Fibroblast of lung (primary cell): ENCODE results near the gene LRP1.

ENCODE experiments used
- EZH2 ChIP-seq: IDR thresholded peaks from 2 replicates; pipeline ENCODE4 v1.5.1; 2012; ENCODE audit warnings: low read length, control low read depth, mild to moderate bottlenecking; ENCODE audit errors: missing control alignments
- TF ChIP-seq, protein P1 (sequence below), 2 donors: IDR thresholded peaks in 1 of 2; conservative IDR thresholded peaks in 1 of 2; 1 replicate in 1 of 2; 2 replicates in 1 of 2; pipeline ENCODE4 v1.5.1; 2011 to 2012; ENCODE audit warnings: low read length in 2 of 2, control low read depth in 1 of 2, inconsistent platforms in 1 of 2, low read depth in 1 of 2, mild to moderate bottlenecking in 1 of 2

DNA sequence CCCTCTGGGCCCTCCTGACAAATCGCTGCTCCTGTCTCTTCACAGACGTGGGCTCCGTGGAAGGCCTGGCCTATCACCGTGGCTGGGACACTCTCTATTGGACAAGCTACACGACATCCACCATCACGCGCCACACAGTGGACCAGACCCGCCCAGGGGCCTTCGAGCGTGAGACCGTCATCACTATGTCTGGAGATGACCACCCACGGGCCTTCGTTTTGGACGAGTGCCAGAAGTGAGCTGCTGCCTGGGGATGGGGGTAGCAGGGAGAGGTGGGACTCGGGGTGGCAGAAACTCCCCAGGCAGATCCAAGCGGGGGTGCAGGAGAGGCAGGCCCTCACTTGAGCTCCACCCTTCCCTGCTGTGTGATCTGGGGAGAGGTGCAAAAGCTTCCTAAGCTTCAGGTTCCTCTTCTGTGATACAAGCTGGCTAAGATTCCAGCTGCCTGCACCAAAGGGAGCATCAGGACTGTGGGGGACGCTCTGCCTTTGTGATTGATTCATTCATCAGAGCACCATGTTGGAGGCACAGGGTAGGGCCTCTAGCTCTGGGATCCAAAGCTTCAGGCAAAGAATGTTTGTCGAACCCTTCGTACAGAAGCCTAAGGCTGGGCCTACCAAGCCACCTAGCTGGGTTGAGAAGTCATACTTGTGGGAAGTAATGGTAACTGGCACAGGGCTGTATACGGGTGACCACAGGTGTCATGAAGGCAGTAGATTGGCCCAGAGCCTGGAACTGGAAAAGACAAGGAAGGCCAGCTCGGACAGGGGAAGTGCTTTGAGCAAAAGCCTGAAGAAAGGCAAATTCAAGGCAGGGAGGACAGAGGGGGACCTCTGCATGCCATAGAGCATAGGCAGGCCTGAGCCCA lies 59.2 kb downstream of the LRP1 start:
- TF ChIP-seq, protein P1, sequence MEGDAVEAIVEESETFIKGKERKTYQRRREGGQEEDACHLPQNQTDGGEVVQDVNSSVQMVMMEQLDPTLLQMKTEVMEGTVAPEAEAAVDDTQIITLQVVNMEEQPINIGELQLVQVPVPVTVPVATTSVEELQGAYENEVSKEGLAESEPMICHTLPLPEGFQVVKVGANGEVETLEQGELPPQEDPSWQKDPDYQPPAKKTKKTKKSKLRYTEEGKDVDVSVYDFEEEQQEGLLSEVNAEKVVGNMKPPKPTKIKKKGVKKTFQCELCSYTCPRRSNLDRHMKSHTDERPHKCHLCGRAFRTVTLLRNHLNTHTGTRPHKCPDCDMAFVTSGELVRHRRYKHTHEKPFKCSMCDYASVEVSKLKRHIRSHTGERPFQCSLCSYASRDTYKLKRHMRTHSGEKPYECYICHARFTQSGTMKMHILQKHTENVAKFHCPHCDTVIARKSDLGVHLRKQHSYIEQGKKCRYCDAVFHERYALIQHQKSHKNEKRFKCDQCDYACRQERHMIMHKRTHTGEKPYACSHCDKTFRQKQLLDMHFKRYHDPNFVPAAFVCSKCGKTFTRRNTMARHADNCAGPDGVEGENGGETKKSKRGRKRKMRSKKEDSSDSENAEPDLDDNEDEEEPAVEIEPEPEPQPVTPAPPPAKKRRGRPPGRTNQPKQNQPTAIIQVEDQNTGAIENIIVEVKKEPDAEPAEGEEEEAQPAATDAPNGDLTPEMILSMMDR (conservative IDR thresholded peaks at IDR 0.05 in 1 of 2, IDR thresholded peaks at IDR 0.05 in 1 of 2; ENCODE audit: low read depth in 1 of 2, low read length in 2 of 2): no peak
- TF ChIP-seq EZH2: no peak
